ENCODE measurements around the gene CDCP2. TPM values are rescaled to one million over a fixed set of nuclear protein-coding genes. Genes with fewer than 3 reads are reported as not detected.

The CDCP2 gene
- total and polyA plus RNA-seq, 2 experiments from 2014 or later = not detected

GRCh38 chr1:54176621-54177327, 24.0 kb upstream of the CDCP2 start:
- Histone ChIP-seq H3K27ac (no peak overlapping the region), H2AFZ (no peak overlapping the region), H3K9me2 (replicated peaks; ENCODE audit: insufficient read depth) (no peaks in the 10 kb centered on the region), H3K4me1 (ENCODE audit: insufficient read depth) (no peaks in the 10 kb centered on the region), H3K79me2 (no peaks in the 10 kb centered on the region), H3K27me3 (no peaks in the 10 kb centered on the region), H3K4me3 (no peak overlapping the region), H3K36me3 (replicated peaks; ENCODE audit: insufficient read depth, low read depth) (no peaks in the 10 kb centered on the region), H3K4me2 (no peak overlapping the region), H3K9me3 (ENCODE audit: low read depth) (no peaks in the 10 kb centered on the region), H4K20me1 (ENCODE audit: insufficient read depth, poor library complexity, severe bottlenecking) (no peaks in the 10 kb centered on the region)
- 88% methylated on average over 6 of the region's 6 CpGs for WGBS (ENCODE audit: low lambda C conversion rate, missing lambda C conversion rate)
- TF ChIP-seq CTCF (IDR thresholded peaks at IDR 0.05; ENCODE audit: poor library complexity) = no peak
- no peak for TF ChIP-seq EZH2 (IDR thresholded peaks at IDR 0.05; ENCODE audit: borderline replicate concordance)
- no peak for TF ChIP-seq EZH2phosphoT487 (IDR thresholded peaks at IDR 0.05; ENCODE audit: low read depth, severe bottlenecking, unreplicated experiment)
- DNase-seq (ENCODE audit: low spot score) = no peak

- H3K27me3 ChIP-seq = no peaks in the 10 kb centered on the region
- TF ChIP-seq CTCF (IDR thresholded peaks at IDR 0.05; ENCODE audit: poor library complexity) (no peak), EZH2 (IDR thresholded peaks at IDR 0.05; ENCODE audit: borderline replicate concordance) (no peak), EZH2phosphoT487 (IDR thresholded peaks at IDR 0.05; ENCODE audit: low read depth, severe bottlenecking, unreplicated experiment) (no peak)
- H4K20me1 ChIP-seq (ENCODE audit: insufficient read depth, poor library complexity, severe bottlenecking) = no peaks in the 10 kb centered on the region
- H3K9me3 ChIP-seq (ENCODE audit: low read depth) = no peaks in the 10 kb centered on the region
- 90% methylated on average over 4 of the region's 4 CpGs for WGBS (ENCODE audit: low lambda C conversion rate, missing lambda C conversion rate)
- H3K9me2 ChIP-seq (replicated peaks; ENCODE audit: insufficient read depth) = no peaks in the 10 kb centered on the region
- H3K36me3 ChIP-seq (replicated peaks; ENCODE audit: insufficient read depth, low read depth) = no peaks in the 10 kb centered on the region
- H3K4me1 ChIP-seq (ENCODE audit: insufficient read depth) = no peaks in the 10 kb centered on the region
- no peaks in the 10 kb centered on the region for H3K79me2 ChIP-seq
- H3K4me3 ChIP-seq = no peak overlapping the region
- DNase-seq (ENCODE audit: low spot score) = no peak
- no peak overlapping the region for H3K4me2 ChIP-seq
- no peak overlapping the region for H3K27ac ChIP-seq
- H2AFZ ChIP-seq = no peak overlapping the region
These were observed 21.3 kb upstream of the CDCP2 start for GRCh38 chr1:54174106-54174505.

- no peaks in the 10 kb centered on the region for H3K9me3 ChIP-seq (ENCODE audit: low read depth)
- WGBS (ENCODE audit: low lambda C conversion rate, missing lambda C conversion rate) = 81% methylated on average over 9 of the region's 9 CpGs
- no peak overlapping the region for H3K4me3 ChIP-seq
- H3K27ac ChIP-seq = no peak overlapping the region
- DNase-seq (ENCODE audit: low spot score) = no peak
- no peaks in the 10 kb centered on the region for H3K79me2 ChIP-seq
- no peaks in the 10 kb centered on the region for H3K27me3 ChIP-seq
- H3K36me3 ChIP-seq (replicated peaks; ENCODE audit: insufficient read depth, low read depth) = no peaks in the 10 kb centered on the region
- no peaks in the 10 kb centered on the region for H3K9me2 ChIP-seq (replicated peaks; ENCODE audit: insufficient read depth)
- H4K20me1 ChIP-seq (ENCODE audit: insufficient read depth, poor library complexity, severe bottlenecking) = no peaks in the 10 kb centered on the region
- no peak overlapping the region for H2AFZ ChIP-seq
- no peaks in the 10 kb centered on the region for H3K4me1 ChIP-seq (ENCODE audit: insufficient read depth)
- TF ChIP-seq EZH2phosphoT487 (IDR thresholded peaks at IDR 0.05; ENCODE audit: low read depth, severe bottlenecking, unreplicated experiment) (no peak), CTCF (IDR thresholded peaks at IDR 0.05; ENCODE audit: poor library complexity) (no peak), EZH2 (IDR thresholded peaks at IDR 0.05; ENCODE audit: borderline replicate concordance) (no peak)
- H3K4me2 ChIP-seq = no peak overlapping the region
These were observed 20.9 kb upstream of the CDCP2 start for GRCh38 chr1:54173681-54174080.

All from hepatocyte (in vitro differentiated cells).